ENCODE measurements around the gene GCC1.

The GCC1 gene

DNA sequence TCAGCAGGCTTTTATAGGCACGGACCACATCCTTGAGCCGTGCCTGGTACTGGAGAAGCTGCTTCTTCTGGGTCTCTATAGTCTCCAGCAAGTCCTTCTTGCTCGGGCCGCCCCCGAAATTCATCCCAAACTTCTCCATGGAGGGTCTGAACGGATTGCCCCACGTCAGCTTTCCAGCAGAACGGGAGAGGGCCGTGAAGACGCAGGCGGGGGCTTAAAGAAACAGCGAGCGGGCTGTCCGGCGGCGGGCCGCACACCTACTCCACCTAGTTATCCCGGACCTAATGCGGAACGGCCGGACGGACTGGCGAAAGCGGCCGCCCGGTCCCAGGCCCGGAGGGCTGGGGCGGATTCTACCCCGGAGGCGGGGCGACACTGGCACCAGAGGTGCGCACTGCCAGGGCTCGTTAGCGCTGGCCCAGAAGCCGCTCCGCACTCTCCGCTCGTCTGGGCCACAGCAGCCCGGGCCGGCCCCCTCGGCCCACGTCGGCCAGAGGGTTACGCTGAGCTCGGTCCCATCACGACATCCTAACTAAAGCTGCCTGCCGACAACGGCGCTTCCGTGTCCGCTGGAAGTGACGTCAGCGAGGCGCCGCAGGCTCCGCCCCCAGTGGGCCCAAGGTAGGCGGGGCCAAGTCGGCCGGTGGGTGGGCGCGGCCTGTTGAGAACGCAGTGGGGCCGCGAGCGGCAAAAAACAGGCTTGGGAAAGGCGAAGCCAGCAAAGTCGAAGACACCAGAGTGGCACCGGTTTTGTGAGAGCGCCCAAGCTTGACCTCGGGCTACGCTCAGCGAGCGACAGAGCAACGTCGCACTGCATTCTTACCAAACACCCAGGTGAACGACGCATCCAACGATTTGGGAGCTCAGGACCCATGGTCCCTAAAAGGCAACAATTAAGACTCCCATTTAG, at the start of gene GCC1:
GCC1 (minus strand) TSS at position 553 of the 910 bp plus-strand sequence; CDS start at position 139, 414 bp downstream.
- Mint-ChIP-seq H3K27ac (peak within 1 kb of the TSS; percentile 93), H3K9me3 (no peaks in the 10 kb centered on the region), H3K4me1 (peaks cover 75% of the 10 kb centered on the region), H3K4me3 (peak within 1 kb of the TSS; percentile 88), H3K36me3 (peaks cover 43% of the 10 kb centered on the region)
- DNase-seq (ENCODE audit: low spot score in 2 of 2): peak; percentile 98
- ATAC-seq: peak; percentile 83

GRCh38 chr7:127632276-127632910, 47.0 kb upstream of the GCC1 start:
- Mint-ChIP-seq H3K4me3 (no peak overlapping the region), H3K36me3 (no peaks in the 10 kb centered on the region), H3K4me1 (peaks cover 6% of the 10 kb centered on the region), H3K27ac (no peak overlapping the region), H3K9me3 (no peaks in the 10 kb centered on the region)
- DNase-seq (ENCODE audit: low spot score in 2 of 2) (no peak), ATAC-seq (no peak)

- ATAC-seq (peak; percentile 71), DNase-seq (ENCODE audit: low spot score in 2 of 2) (peak in 1 of 2 donors; percentile 57)
- Mint-ChIP-seq H3K27ac (no peak overlapping the region), H3K4me1 (peaks cover 6% of the 10 kb centered on the region), H3K9me3 (no peaks in the 10 kb centered on the region), H3K4me3 (no peak overlapping the region), H3K36me3 (no peaks in the 10 kb centered on the region)
These were observed 44.0 kb upstream of the GCC1 start for GRCh38 chr7:127629268-127629854.

DNA sequence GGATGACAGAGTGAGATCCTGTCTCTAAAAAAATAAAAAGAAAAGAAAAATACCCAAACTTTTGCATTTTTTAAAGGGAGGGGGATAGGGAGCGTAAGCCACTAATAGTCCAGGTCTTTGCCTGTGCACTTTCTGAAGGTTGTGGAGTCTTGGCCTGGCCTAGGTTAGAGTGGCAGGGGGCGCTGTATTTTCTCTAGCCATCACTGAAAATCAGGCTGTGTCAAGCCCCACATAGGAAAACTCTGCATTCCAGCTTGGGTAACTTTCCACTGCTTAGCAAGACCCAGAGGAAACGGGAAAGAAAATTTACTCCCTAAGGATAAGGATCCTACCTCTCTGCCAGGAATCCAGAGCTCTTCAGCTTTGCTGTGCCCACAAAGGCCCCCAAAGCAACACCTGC, 43.0 kb upstream of the GCC1 start:
- ATAC-seq: no peak
- Mint-ChIP-seq H3K4me3 (no peak overlapping the region), H3K27ac (no peak overlapping the region), H3K9me3 (no peaks in the 10 kb centered on the region), H3K4me1 (peaks cover 6% of the 10 kb centered on the region), H3K36me3 (no peaks in the 10 kb centered on the region)
- no peak for DNase-seq (ENCODE audit: low spot score in 2 of 2)

GRCh38 chr7:127625331-127625730, 39.9 kb upstream of the GCC1 start:
- H3K4me1 Mint-ChIP-seq: peaks cover 16% of the 10 kb centered on the region
- no peaks in the 10 kb centered on the region for H3K9me3 Mint-ChIP-seq
- DNase-seq (ENCODE audit: low spot score in 2 of 2): no peak
- no peak overlapping the region for H3K27ac Mint-ChIP-seq
- no peak for ATAC-seq
- H3K36me3 Mint-ChIP-seq: no peaks in the 10 kb centered on the region
- no peak overlapping the region for H3K4me3 Mint-ChIP-seq

GRCh38 chr7:127620406-127621233, 35.2 kb upstream of the GCC1 start:
- DNase-seq (ENCODE audit: low spot score in 2 of 2) (no peak), ATAC-seq (peak; percentile 19)
- peaks cover 13% of the 10 kb centered on the region for H3K4me1 Mint-ChIP-seq
- no peak overlapping the region for H3K27ac Mint-ChIP-seq
- H3K4me3 Mint-ChIP-seq: peak overlapping the region; percentile 5
- no peaks in the 10 kb centered on the region for H3K9me3 Mint-ChIP-seq
- H3K36me3 Mint-ChIP-seq: no peaks in the 10 kb centered on the region

DNA sequence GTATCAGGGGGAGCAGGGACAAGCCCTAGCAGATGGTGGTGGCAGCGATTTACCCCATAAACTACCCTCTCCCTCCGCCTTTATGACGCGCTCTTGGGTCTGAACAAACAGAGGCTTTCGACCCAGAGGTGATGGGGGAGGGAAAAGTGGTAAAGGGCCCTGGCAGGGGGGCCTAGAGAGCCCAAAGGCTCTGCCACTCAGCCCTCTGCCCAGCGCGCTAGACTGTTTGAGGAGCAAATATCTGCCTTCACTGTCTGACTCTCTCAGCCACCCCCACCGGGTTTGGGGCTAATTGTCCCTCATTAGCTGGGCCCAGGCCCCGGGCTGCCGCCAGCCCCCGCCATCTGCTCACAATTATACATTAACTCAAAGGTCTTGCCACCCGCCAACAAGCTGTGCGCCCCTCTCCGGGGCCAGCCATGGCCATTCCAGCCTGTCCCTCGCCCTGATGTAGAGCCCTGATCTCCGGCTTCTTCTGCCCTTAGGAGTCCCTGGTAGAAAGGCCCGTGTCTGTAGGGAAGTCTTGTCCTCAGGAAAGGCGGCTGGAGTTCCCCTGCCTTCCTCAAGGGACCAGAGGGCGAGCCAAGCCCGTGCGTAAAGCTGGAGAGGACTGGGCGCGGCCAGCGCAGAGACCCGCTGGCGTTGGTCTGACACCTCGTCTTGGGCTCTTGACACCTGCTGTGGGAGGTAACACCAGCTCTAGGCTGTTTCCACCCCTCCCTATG, 34.4 kb upstream of the GCC1 start:
- DNase-seq (ENCODE audit: low spot score in 2 of 2) (no peak), ATAC-seq (no peak)
- Mint-ChIP-seq H3K27ac (no peak overlapping the region), H3K9me3 (no peaks in the 10 kb centered on the region), H3K36me3 (no peaks in the 10 kb centered on the region), H3K4me3 (no peak overlapping the region), H3K4me1 (peaks cover 13% of the 10 kb centered on the region)

GRCh38 chr7:127618775-127619174, 33.4 kb upstream of the GCC1 start:
- Mint-ChIP-seq H3K36me3 (no peaks in the 10 kb centered on the region), H3K27ac (no peak overlapping the region), H3K4me3 (no peak overlapping the region), H3K4me1 (peaks cover 13% of the 10 kb centered on the region), H3K9me3 (no peaks in the 10 kb centered on the region)
- no peak for ATAC-seq
- no peak for DNase-seq (ENCODE audit: low spot score in 2 of 2)

- Mint-ChIP-seq H3K36me3 (no peaks in the 10 kb centered on the region), H3K4me1 (peaks cover 13% of the 10 kb centered on the region), H3K4me3 (no peak within 1 kb of the TSS), H3K9me3 (no peaks in the 10 kb centered on the region), H3K27ac (no peak within 1 kb of the TSS)
- ATAC-seq (no peak), DNase-seq (ENCODE audit: low spot score in 2 of 2) (no peak)
These were observed 32.6 kb upstream of the GCC1 start, which contains the start of gene PAX4 for GRCh38 chr7:127618042-127618441. Gene PAX4, minus strand, starts transcription at chr7:127618142. Its CDS starts 2,214 bp downstream, at chr7:127615928.

GRCh38 chr7:127616724-127617123, 31.3 kb upstream of the GCC1 start:
- Mint-ChIP-seq H3K4me3 (no peak overlapping the region), H3K9me3 (no peaks in the 10 kb centered on the region)
- no peak for ATAC-seq

DNA sequence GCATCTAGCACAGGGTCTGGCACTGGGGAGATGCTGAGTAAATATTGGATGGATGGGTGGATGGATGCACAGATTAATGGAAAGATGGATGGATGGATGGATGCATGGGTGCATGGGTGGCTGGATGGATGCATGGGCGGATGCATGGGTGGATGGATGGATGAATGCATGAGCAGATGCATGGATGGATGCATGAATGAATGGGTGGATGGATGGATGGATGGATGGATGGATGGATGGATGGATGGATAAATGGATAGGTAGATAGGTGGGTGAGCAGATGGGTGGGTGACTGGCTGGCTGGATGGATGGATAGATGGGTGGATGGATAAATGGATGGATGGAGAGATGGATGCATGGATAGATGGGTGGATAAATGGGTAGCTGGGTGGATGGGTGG, 26.9 kb upstream of the GCC1 start:
- ATAC-seq: no peak
- Mint-ChIP-seq H3K36me3 (no peaks in the 10 kb centered on the region), H3K4me1 (no peaks in the 10 kb centered on the region), H3K4me3 (no peak overlapping the region), H3K9me3 (no peaks in the 10 kb centered on the region), H3K27ac (no peak overlapping the region)
- DNase-seq (ENCODE audit: low spot score in 2 of 2): no peak

More at GRCh38 chr7:127616724-127617123, 31.3 kb upstream of the GCC1 start:
- no peak for DNase-seq (ENCODE audit: low spot score in 2 of 2)
- Mint-ChIP-seq H3K27ac (no peak overlapping the region), H3K36me3 (no peaks in the 10 kb centered on the region), H3K4me1 (peaks cover 13% of the 10 kb centered on the region)

DNA sequence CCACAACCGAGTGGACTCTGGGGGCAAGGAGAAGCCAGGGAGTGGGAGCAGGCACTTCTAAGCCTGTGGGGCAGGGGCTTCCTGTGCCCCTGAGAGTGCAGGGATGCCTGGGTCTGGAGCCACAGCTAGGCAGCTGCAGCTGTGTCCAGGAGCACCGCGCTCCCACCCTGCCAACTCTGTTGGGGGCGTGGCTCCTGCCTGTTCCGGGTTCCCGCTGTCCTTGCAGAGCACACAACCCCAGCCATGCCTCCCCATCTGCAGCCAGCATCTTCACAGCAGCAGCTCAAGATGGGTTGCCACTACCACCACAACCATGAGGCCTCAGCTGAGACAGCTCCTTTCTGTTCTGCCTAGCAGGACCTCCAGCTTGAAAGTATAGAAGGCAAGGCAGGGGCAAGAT, 23.9 kb upstream of the GCC1 start:
- no peaks in the 10 kb centered on the region for H3K36me3 Mint-ChIP-seq
- no peak for ATAC-seq
- H3K4me3 Mint-ChIP-seq: no peak overlapping the region

DNA sequence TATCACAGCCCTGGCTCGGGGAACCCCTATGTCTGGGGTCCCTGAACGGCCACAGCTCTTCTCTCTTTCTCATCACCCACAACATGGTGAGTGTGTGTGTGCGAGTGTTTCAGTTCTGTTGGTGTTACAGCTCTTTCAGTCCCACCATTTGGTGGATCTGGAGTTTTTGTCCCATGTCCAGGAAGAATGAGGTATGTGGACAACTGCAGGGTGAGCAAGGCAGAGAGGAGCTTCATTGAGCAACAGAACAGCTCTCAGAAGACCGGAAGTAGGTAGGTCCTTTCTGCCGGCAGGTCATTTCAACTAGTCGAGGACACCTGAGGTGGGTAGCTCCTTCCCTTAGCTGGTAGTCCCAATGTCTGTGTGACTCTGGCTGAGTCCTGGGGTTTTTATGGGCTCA, 23.1 kb upstream of the GCC1 start:
- H3K4me3 Mint-ChIP-seq: no peak overlapping the region
- no peaks in the 10 kb centered on the region for H3K9me3 Mint-ChIP-seq
- ATAC-seq (no peak), DNase-seq (ENCODE audit: low spot score in 2 of 2) (no peak)
- H3K4me1 Mint-ChIP-seq: no peaks in the 10 kb centered on the region
- H3K36me3 Mint-ChIP-seq: no peaks in the 10 kb centered on the region
- H3K27ac Mint-ChIP-seq: no peak overlapping the region

More for the DNA sequence above, 23.9 kb upstream of the GCC1 start:
- DNase-seq (ENCODE audit: low spot score in 2 of 2): no peak
- no peaks in the 10 kb centered on the region for H3K9me3 Mint-ChIP-seq
- no peaks in the 10 kb centered on the region for H3K4me1 Mint-ChIP-seq
- H3K27ac Mint-ChIP-seq: no peak overlapping the region

DNA sequence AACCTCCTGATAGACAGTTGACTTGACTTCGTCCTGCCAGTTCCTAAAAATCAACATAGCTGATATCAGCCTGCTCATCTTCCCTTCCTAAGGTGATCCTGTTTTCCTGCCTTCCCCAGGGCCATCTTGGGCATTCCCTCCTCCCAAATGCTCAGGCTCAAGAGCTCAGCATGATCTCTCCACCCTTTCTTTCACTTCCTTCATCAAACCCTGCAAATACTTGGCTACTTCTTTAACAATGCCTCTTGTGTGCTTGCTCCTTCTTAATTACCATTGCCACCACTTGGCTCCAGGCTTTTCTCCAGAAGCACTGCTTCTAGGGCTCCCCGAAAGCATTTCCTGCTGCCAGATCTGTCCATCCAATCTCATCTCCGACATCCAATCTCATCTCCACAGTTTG, 15.5 kb upstream of the GCC1 start:
- Mint-ChIP-seq H3K4me3 (no peak overlapping the region), H3K36me3 (no peaks in the 10 kb centered on the region), H3K9me3 (no peaks in the 10 kb centered on the region), H3K4me1 (no peaks in the 10 kb centered on the region), H3K27ac (no peak overlapping the region)
- no peak for ATAC-seq
- no peak for DNase-seq (ENCODE audit: low spot score in 2 of 2)
